ENCODE results near the gene AGAP1. TPM values are rescaled to one million over a fixed set of nuclear protein-coding genes. Genes with fewer than 3 reads are reported as not detected.

The AGAP1 gene
- total and polyA plus RNA-seq, 4 donors, result 2.0 to 8.5 (median 5.4) TPM

DNA sequence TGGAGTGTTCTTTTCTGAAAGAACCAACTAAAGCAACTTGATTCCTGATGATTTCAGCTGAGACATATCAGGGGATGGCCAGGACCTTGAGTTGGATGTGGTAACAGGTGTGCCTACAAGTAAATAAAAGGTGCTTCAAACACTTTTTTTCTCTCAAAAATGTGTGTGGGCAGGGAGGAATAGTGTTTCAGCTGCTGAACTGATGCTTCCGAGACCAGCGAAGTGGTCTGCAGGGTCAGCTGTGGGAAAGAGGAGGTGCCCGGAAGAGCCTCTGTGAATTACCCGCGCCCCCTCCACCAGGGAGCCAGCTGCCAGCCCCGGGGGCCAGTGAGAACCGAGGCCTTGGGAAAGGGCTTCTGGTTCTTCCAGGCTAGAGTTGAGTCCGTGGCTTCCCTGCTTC lies 425.0 kb downstream of the AGAP1 start:
- 94% methylated on average over 8 of the region's 8 CpGs for WGBS
- Histone ChIP-seq H3K4me3 (ENCODE audit: low read depth in 1 of 3, low read length in 3 of 3) (no peak overlapping the region), H3K27me3 (ENCODE audit: control insufficient read depth in 4 of 4, insufficient read depth in 4 of 4, low read length in 3 of 4) (no peaks in the 10 kb centered on the region), H3K9ac (ENCODE audit: low read depth in 1 of 2, low read length in 2 of 2) (no peak overlapping the region), H3K36me3 (ENCODE audit: control insufficient read depth in 4 of 4, insufficient read depth in 3 of 4, low read depth in 1 of 4, low read length in 3 of 4) (peaks cover 0 to 4% (median 0%) of the 10 kb centered on the region in 4 donors), H3K27ac (ENCODE audit: low read depth in 1 of 2, low read length in 2 of 2) (no peak overlapping the region), H3K9me3 (ENCODE audit: control insufficient read depth in 4 of 4, low read length in 3 of 4) (no peaks in the 10 kb centered on the region), H3K4me1 (ENCODE audit: control insufficient read depth in 4 of 4, insufficient read depth in 4 of 4, low read length in 3 of 4) (no peaks in the 10 kb centered on the region)
- no peak for TF ChIP-seq FOXA2 (IDR thresholded peaks at IDR 0.05)
- TF ChIP-seq, protein P1, sequence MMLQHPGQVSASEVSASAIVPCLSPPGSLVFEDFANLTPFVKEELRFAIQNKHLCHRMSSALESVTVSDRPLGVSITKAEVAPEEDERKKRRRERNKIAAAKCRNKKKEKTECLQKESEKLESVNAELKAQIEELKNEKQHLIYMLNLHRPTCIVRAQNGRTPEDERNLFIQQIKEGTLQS (IDR thresholded peaks at IDR 0.05), result no peak
- no peak for TF ChIP-seq HNF4G (IDR thresholded peaks at IDR 0.05)
- TF ChIP-seq RXRA (IDR thresholded peaks at IDR 0.05), result no peak
- TF ChIP-seq, protein P2, sequence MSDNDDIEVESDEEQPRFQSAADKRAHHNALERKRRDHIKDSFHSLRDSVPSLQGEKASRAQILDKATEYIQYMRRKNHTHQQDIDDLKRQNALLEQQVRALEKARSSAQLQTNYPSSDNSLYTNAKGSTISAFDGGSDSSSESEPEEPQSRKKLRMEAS (IDR thresholded peaks at IDR 0.05), result no peak
- TF ChIP-seq TAF1 (conservative IDR thresholded peaks at IDR 0.05), result no peak
- TF ChIP-seq, protein P3, sequence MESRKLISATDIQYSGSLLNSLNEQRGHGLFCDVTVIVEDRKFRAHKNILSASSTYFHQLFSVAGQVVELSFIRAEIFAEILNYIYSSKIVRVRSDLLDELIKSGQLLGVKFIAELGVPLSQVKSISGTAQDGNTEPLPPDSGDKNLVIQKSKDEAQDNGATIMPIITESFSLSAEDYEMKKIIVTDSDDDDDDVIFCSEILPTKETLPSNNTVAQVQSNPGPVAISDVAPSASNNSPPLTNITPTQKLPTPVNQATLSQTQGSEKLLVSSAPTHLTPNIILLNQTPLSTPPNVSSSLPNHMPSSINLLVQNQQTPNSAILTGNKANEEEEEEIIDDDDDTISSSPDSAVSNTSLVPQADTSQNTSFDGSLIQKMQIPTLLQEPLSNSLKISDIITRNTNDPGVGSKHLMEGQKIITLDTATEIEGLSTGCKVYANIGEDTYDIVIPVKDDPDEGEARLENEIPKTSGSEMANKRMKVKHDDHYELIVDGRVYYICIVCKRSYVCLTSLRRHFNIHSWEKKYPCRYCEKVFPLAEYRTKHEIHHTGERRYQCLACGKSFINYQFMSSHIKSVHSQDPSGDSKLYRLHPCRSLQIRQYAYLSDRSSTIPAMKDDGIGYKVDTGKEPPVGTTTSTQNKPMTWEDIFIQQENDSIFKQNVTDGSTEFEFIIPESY (IDR thresholded peaks at IDR 0.05), result no peak
- DNase-seq (ENCODE audit: low spot score), result peak; percentile 3

DNA sequence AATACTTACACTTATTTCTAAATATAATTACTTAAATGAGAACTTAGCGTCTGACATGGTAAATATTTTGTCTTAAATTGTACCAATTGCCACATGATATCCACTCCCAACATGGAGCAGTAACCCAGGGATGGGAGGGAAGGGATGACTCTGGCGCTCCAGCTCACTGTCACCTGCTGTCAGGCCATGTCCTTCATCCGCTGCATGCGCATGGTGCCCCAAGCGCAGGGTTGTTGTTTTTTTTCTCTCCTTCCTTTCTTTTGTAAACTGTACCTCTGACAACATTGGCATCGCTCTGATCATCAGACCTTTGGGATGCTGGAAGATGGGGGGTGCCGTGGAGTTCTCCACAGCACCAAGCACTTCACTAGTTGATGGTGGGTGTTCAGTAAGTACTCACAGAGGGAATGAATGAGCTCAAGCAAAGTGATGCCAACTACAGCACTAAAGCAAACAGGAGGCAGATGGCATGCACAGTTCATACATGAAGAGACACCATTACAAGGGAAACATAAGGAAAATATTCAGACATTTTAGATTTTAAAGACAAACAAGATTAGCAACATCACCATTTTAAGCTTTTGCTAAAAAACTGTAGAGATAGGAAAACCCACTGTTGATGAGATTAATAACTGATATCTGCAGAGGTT lies 426.5 kb downstream of the AGAP1 start:
- Histone ChIP-seq H3K27ac (ENCODE audit: low read depth in 1 of 2, low read length in 2 of 2) (no peak overlapping the region), H3K9me3 (ENCODE audit: control insufficient read depth in 4 of 4, low read length in 3 of 4) (no peaks in the 10 kb centered on the region), H3K36me3 (ENCODE audit: control insufficient read depth in 4 of 4, insufficient read depth in 3 of 4, low read depth in 1 of 4, low read length in 3 of 4) (peaks cover 0 to 4% (median 0%) of the 10 kb centered on the region in 4 donors), H3K4me1 (ENCODE audit: control insufficient read depth in 4 of 4, insufficient read depth in 4 of 4, low read length in 3 of 4) (no peaks in the 10 kb centered on the region), H3K4me3 (ENCODE audit: low read depth in 1 of 3, low read length in 3 of 3) (no peak overlapping the region), H3K9ac (ENCODE audit: low read depth in 1 of 2, low read length in 2 of 2) (no peak overlapping the region), H3K27me3 (ENCODE audit: control insufficient read depth in 4 of 4, insufficient read depth in 4 of 4, low read length in 3 of 4) (no peaks in the 10 kb centered on the region)
- peak; percentile 3 for DNase-seq (ENCODE audit: low spot score)
- WGBS, result 97% methylated on average over 7 of the region's 7 CpGs
- TF ChIP-seq EGR1 (IDR thresholded peaks at IDR 0.05; ENCODE audit: low read depth in 2 of 2) (no peak), NR2F2 (IDR thresholded peaks at IDR 0.05) (no peak), GABPA (IDR thresholded peaks at IDR 0.05 in 1 of 2, conservative IDR thresholded peaks at IDR 0.05 in 1 of 2) (no peak), HNF4G (IDR thresholded peaks at IDR 0.05) (no peak), YY1 (IDR thresholded peaks at IDR 0.05) (no peak), FOXA1 (IDR thresholded peaks at IDR 0.05) (no peak), RAD21 (IDR thresholded peaks at IDR 0.05) (no peak)
- TF ChIP-seq, protein P1 (IDR thresholded peaks at IDR 0.05), result no peak
- TF ChIP-seq, protein P4, sequence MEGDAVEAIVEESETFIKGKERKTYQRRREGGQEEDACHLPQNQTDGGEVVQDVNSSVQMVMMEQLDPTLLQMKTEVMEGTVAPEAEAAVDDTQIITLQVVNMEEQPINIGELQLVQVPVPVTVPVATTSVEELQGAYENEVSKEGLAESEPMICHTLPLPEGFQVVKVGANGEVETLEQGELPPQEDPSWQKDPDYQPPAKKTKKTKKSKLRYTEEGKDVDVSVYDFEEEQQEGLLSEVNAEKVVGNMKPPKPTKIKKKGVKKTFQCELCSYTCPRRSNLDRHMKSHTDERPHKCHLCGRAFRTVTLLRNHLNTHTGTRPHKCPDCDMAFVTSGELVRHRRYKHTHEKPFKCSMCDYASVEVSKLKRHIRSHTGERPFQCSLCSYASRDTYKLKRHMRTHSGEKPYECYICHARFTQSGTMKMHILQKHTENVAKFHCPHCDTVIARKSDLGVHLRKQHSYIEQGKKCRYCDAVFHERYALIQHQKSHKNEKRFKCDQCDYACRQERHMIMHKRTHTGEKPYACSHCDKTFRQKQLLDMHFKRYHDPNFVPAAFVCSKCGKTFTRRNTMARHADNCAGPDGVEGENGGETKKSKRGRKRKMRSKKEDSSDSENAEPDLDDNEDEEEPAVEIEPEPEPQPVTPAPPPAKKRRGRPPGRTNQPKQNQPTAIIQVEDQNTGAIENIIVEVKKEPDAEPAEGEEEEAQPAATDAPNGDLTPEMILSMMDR (IDR thresholded peaks at IDR 0.05; ENCODE audit: low read depth, low read length, missing input control), result no peak
- TF ChIP-seq, protein P3 (IDR thresholded peaks at IDR 0.05), result no peak
- TF ChIP-seq, protein P2 (IDR thresholded peaks at IDR 0.05), result no peak

Measured in liver (tissue), 9 donors.